ENCODE results near the gene CBX6.

DNA sequence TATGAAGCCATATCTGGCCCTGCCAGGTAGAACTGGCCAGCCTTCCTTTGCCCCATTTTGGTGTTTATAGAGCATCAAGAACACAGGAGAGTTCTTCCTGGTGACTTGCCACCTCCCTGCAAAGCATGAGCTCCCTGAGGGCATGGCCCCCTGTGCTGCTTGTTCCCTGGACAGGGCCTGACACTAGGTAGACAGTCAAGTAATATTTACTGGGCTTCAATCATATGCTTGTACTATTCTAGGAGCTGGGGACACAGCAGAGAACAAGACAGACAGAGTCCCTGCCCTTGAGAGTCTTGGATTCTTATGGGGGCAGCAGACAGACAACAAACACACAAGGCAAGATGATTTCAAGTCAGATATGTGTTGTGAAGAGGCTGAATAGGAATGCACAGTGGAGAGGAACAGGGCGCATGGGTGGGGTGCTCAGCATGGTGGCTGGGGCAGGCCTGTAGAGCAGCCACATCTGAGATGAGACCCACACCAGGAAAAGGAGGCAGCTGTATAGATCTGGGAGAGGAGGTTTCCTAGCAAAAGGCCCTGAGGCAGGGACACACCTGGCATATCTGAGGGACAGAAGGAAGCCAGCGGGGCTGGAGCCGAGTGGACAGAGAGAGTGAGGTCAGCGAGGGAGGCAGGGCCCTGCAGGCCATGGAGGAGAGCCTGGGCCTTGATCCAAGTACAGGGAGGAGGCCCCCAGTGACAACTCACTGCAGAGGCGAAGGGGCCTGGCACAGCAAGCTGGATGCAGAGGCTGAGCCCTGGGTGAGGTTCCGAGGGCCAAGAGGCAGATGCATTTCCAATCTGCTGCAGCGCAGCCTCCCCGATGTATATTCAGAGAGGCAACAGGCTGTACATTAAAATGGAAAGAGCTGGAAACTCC is 10.2 kb upstream of the CBX6 start:
- TF ChIP-seq, protein P1, sequence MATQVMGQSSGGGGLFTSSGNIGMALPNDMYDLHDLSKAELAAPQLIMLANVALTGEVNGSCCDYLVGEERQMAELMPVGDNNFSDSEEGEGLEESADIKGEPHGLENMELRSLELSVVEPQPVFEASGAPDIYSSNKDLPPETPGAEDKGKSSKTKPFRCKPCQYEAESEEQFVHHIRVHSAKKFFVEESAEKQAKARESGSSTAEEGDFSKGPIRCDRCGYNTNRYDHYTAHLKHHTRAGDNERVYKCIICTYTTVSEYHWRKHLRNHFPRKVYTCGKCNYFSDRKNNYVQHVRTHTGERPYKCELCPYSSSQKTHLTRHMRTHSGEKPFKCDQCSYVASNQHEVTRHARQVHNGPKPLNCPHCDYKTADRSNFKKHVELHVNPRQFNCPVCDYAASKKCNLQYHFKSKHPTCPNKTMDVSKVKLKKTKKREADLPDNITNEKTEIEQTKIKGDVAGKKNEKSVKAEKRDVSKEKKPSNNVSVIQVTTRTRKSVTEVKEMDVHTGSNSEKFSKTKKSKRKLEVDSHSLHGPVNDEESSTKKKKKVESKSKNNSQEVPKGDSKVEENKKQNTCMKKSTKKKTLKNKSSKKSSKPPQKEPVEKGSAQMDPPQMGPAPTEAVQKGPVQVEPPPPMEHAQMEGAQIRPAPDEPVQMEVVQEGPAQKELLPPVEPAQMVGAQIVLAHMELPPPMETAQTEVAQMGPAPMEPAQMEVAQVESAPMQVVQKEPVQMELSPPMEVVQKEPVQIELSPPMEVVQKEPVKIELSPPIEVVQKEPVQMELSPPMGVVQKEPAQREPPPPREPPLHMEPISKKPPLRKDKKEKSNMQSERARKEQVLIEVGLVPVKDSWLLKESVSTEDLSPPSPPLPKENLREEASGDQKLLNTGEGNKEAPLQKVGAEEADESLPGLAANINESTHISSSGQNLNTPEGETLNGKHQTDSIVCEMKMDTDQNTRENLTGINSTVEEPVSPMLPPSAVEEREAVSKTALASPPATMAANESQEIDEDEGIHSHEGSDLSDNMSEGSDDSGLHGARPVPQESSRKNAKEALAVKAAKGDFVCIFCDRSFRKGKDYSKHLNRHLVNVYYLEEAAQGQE (IDR thresholded peaks at IDR 0.05; ENCODE audit: insufficient read depth in 1 of 2, low read depth in 2 of 2, low read length in 2 of 2), result no peak
- no peak for TF ChIP-seq POLR2AphosphoS5 (IDR thresholded peaks at IDR 0.05; ENCODE audit: low read depth, low read length)
- TF ChIP-seq SIN3A (IDR thresholded peaks at IDR 0.05; ENCODE audit: borderline replicate concordance, insufficient read depth, low read length), result no peak

Data from PFSK-1 (cell line).